NCI-H2107 treated with DMSO at 0.1 percent for 48 hours (cell line): ENCODE data around the gene CUL7.
"Not testable (repeated sequence)": the region's sequence is repeated elsewhere in the genome, so short reads cannot be mapped to it uniquely, and the experiment has no call there.

Experiments used
- DNase-seq: peaks from one replicate; lab custom pipeline; 2025; ENCODE audit not compliant: unreplicated experiment; lab: John Stamatoyannopoulos, UW

The CUL7 gene

DNA sequence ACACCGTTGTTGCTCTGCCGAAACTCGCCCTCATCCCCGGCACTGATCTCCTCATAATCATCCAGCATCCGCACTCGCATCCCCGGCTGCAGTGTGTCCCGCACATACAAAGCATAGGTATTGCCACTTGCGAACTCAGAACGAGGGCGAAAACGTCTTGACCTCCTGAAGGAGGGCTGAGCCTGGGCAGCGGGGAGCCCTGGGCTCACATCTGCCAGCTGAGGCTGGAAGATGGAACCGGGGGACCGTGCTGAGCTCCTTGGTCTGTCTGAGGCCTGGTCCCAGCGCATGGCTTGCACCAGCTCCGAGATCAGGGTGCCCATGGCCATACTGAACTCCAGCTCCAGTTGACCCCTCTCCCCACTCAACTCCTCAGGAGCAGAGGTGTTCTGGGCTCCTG lies 2.7 kb downstream of the CUL7 start:
- DNase-seq: no peak

GRCh38 chr6:43047998-43048397 lies 5.7 kb downstream of the CUL7 start:
- no peak for DNase-seq

DNA sequence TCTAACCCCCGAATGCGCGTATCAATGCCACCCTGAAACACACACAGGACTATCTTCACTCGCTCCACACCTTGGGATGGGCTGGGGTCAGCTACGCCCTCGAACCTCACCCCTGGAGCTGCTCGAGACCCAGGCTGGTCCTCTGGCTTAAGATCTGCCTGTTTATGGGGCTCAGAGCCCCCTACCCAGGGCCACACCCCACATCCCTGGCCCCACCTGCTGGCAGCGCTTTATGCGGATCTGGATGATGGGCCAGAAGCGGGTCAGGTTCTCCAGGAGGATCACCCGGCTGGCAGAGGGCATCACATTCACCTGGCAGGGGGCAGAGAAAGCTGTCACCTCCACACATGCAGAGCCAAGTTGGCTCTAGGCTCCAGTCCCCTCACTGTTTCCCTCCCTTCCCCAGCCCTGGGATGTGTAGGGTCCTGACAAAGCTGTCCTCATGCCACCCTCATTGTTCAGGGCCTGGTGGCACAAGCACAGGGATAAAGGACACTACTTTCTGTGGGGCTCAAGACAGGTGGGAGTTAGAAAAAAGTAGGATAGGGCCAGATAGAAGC lies 8.2 kb downstream of the CUL7 start:
- no peak for DNase-seq

DNA sequence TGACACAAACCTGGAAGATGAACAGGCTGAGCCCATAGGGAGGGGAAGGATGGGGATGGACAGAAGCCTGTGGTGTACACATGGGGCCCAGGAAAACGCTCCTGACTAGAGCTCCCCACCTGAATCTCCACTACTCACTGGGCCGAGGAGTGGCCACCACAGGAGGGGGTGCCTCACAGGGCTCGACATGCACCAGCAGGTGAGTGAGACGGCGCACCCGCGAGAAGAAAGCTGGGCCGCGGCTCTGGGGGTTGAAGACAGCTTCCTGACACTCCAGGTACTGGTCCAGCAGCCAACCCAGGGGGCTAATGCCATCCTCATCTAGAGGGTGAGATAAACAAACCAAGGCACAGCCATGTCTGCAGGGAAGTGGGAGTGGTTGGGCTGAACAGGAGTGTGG lies 10.3 kb downstream of the CUL7 start:
- DNase-seq: no peak

GRCh38 chr6:43041475-43041874 lies 12.2 kb downstream of the CUL7 start:
- not testable (repeated sequence) for DNase-seq

DNA sequence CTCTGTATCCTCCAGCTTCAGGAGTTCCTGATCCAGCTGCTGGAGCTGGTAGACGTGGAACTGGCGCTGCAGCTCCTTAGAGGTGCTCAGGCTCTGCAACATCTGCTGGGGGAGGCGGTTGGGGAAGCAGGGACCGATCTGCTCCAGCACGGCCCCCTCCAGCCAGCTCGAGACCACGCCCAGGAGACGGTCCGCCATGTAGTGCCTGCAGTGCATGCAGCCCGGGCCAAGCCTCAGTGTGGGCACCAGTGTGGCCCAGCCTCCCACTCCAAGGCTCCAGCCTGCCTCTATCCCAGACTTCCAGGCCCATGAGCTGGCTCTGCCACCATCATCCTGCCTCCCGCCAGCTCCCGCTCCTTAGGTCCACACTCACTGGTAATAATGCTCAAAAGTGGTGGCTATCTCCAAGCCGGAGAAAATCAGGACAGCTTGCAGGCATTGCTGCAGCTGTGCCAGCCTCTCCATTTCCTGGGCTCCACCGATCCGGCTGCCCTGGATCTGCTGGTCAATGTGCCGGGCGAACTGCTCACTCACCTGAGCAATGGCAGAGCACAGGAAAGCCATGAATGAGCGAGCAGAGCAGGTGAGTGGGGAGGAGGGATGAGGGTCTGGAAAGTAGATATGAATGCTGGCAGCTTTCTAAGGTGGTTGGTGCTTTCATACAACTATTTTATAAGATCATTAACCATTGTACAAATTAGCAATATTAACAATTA lies 13.0 kb downstream of the CUL7 start:
- no peak for DNase-seq

DNA sequence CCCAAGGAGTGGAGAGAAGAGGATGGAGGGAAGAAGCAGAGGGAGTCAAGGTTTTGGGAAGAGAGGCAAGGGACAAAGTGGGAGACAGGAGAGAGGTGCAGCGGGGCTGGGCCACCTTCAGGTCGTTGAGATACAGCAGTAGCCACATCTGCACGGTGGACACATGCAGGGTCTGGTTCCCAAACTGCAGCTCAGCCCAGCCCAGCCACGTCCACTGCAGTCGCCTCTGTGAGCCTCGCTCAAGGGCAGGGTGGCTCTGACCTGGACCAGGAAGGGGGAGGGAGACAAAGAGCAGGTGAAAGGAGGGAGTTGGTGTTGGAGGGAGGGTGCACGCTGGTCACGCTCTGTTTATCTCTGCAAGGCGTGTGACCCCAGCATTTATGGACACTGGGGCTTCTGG lies 14.9 kb downstream of the CUL7 start:
- no peak for DNase-seq

DNA sequence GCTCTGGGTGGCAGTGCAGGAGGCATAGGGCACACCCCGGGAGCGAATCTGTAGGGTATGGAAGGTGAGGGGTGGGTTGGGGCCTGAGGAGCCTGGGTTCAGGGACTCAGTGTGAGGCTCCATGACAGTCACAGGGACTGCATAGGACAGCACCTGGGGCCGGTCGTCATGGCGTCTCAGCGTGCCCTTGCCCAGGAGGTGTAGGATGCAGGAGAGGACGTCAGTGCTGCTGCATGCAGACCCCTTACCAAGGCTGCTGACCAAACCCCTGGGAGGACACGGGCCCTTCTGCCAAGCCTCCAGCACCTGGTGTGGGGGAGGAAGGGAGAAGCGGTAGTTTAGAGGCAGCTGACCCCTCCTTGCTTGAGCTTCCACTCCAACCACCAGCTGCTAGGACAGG lies 15.9 kb downstream of the CUL7 start:
- no peak for DNase-seq

- no peak for DNase-seq
Observed at GRCh38 chr6:43037197-43037596, 16.5 kb downstream of the CUL7 start.

DNA sequence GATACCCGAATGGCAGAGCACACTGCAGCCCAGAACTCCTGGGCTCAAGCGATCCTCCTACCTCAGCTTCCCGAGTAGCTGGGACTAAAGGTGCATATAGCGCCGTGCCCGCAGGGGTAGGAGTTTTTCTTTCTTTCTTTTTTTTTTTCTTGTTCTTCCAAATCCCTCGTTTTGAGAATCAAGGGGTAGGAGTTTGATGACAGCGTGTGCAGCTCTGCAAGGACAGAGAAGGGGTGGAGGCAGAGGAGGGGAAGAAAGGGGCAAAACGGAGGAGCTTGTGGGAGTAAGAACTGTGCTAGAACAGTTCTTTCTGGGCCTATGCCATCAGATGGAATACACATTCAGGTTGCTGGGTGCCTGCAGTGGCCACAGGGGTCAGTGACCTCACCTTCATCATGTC lies 16.9 kb downstream of the CUL7 start:
- DNase-seq: no peak

DNA sequence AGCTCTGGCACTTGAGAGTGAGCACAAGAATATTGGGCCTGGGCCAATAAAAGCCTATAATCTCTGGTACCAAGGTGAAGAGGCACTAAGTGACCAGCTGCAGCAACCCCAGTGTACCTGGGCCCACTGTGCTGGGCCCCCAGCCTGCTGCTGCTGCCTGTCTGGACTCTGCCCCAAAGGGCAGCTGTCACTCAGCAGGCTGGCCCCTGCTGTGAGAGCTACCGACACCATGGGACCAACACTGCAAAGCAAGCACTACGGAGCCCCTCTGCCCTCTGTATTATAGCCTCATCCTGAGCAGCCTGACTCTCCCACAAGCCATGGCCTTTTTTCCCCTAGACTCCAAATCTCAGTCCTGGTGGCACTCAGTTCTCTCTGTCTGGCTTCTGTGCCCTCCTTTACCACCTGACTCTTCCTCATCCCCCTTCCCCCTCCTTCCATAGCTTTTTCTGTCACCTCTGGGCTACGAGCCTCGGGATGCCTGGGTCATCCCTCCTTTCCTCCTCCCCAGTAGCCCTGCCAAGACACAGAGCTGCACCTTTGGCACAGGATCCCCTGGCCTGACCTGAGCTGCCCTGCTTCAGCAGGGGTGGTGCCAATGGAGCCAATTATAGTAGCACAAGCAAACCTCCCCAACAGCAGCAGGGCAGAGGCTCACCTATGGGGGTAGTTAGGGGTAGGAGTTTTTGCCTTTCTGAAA lies 18.0 kb downstream of the CUL7 start:
- DNase-seq: no peak

- DNase-seq: no peak
Observed at GRCh38 chr6:43034190-43034525, 19.5 kb downstream of the CUL7 start.

DNA sequence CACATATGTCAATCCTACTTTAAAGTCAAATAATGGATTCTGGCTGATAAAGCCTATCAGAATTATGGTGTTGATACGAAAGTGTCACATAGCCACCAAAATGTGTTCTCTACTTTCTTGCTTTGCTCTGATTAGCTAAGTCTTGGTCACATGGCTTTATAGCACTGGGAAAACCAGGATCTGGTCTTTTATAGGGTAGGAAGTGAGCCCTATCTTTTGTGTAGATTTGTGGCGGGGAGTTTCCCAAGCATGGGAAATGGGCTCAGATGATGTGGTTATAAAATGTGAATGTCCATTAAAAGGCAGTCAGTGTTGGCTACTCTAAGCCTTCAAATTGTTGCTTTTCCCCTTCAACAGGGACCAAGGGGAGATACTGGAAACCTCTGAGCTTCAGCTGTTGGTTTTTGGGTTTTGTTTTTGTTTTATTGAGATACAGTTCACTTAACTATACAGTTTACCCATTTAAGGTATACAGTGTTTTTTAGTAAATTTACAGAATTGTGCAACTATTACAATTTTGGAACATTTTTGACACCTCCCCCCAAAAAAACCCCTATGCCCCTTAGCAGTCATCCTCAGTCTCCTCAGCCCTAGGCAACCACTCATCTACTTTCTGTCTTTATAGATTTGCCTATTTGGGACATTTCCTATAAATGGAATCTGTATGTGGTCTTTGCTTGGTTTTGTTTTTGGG lies 20.0 kb downstream of the CUL7 start:
- no peak for DNase-seq

DNA sequence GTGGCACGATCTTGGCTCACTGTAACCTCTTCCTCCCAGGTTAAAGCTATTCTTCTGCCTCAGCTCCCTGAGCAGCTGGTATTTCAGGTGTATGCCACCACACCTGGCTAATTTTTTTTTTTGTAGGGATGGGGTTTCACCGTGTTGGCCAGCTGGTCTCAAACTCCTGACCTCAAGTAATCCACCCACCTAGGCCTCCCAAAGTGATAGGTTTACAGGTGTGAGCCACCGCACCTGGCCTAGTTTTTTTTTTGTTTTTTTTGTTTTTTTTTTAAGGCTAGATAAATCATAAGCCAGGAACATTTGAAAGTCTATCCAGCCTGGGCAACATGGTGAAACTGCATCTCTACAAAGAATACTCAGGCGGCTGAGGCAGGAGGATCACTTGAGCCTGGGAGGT lies 21.3 kb downstream of the CUL7 start:
- DNase-seq: no peak

DNA sequence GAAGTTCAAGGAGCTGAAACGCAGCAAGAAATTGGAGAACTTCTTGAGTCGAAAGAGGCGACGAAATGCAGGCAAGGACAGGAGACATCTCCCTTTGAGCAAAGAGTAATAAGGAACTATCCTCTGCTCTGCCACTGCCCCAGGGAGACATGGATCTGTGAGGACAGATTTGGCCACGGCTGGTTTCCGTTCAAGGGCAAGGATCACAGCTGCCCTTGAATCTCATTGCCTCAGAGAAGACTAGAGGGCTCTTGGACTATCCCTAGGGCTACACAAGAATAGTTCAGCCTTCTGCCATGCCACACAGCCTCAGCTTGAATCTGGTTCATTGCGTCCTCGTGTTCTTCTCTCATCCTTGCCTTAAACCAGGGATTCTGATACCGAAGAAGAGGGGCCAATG lies 24.5 kb downstream of the CUL7 start:
- DNase-seq: no peak

DNA sequence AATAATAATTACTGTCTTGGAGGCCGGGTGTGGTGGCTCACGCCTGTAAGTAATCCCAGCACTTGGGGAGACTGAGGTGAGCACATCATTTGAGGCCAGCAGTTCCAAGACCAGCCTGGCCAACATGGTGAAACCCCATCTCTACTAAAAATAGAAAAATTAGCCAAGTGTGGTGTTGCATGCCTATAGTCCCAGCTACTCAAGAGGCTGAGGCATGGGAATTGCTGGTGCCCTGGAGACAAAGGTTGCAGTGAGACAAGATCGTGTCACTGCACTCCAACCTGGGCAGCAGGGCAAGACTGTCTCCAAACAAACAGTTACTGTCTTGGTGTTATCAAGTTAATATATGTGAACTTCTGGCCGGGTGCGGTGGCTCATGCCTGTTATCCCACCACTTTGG lies 27.3 kb downstream of the CUL7 start:
- no peak for DNase-seq

GRCh38 chr6:43024436-43024835 lies 29.2 kb downstream of the CUL7 start:
- no peak for DNase-seq

- peak; percentile 27 for DNase-seq
Observed at GRCh38 chr6:43021270-43022047, 32.2 kb downstream of the CUL7 start, which contains the start of gene RRP36. Gene RRP36 (plus strand): TSS chr6:43021623. CDS start chr6:43021655, 32 bp downstream.

DNA sequence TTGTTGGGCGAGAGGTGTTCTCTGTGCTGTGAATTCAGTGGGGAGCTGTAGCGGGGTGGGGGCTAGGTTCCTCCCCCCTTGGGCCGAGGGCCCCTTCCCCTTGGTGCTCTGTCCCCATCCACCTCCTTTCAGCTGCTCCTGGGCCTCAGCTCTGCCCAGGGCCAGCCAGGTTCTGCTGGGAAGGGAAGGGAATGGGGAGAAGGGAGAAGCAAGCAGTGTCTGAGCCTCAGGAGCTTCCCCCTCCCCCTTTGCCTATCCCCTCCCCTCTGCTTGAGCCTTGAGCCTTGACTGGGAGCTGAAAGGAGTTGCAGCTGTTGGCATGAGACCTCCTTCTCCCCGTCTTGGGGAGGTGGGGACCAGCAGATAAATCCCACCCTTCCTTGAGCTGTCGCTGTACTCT lies 32.8 kb downstream of the CUL7 start:
- DNase-seq: no peak

DNA sequence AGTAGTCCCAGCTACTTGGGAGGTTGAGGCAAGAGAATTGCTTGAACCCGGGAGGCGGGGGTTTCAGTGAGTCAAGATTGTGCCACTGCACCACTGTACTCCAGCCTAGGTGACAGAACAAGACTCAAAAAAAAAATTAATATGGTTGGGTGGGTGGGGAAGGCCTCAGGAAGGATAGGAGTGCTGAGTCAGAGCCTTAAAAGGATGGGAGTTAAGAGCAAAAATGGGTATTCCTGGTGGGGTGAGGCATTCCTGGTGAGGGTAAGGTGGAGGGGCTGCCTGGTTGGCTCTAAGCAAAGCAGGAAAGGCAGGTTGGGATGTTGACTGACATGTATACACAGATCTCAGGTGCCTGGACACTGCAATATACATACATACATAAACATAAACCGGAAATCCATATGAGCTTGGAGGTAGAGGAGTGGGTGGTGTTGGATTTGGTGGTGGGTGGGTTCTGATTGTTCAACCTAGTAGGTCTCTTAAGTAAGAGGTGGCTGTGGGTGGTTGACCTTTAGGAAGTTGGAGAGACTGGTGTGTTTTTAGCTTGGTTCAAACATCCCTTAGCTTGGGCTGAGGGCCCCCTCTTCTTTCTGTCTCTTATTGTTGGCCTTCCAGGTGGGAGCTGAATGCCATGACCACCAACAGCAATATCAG lies 33.5 kb downstream of the CUL7 start:
- DNase-seq: no peak

- DNase-seq: no peak
Observed at GRCh38 chr6:43019152-43019551, 34.5 kb downstream of the CUL7 start.
